ENCODE data around the gene SEMA5B. TPM values are rescaled to one million over a fixed set of nuclear protein-coding genes. Genes with fewer than 3 reads are reported as not detected.

Gene SEMA5B
- total and polyA plus RNA-seq, 2 experiments from 2014 or later: 8.0 to 26.8 TPM

- H3K27ac Mint-ChIP-seq: no peak overlapping the region
- Histone ChIP-seq H3K79me2 (replicated peaks; ENCODE audit: insufficient read depth) (no peaks in the 10 kb centered on the region), H3K27me3 (ENCODE audit: insufficient read depth) (no peaks in the 10 kb centered on the region), H4K20me1 (replicated peaks; ENCODE audit: insufficient read depth) (no peaks in the 10 kb centered on the region), H3K4me3 (no peak overlapping the region), H3F3A (replicated peaks; ENCODE audit: low read depth) (no peaks in the 10 kb centered on the region), H3K9me2 (ENCODE audit: insufficient read depth) (no peaks in the 10 kb centered on the region; the same call in 1 of the 2 replicates), H3K27ac (ENCODE audit: low read depth) (no peak overlapping the region), H3K4me2 (no peak overlapping the region), H3K4me1 (ENCODE audit: insufficient read depth) (peaks cover 16% of the 10 kb centered on the region), H3K36me3 (ENCODE audit: insufficient read depth) (no peaks in the 10 kb centered on the region), H2AFZ (no peak overlapping the region)
- ATAC-seq (no peak), DNase-seq (ENCODE audit: low spot score) (no peak)
- no peaks in the 10 kb centered on the region for H3K9me3 Mint-ChIP-seq
- H3K4me1 Mint-ChIP-seq: peaks cover 26% of the 10 kb centered on the region
- no peaks in the 10 kb centered on the region for H3K36me3 Mint-ChIP-seq (ENCODE audit: low read depth)
- no peaks in the 10 kb centered on the region for H3K27me3 Mint-ChIP-seq (ENCODE audit: insufficient read depth, low read depth, poor library complexity)
- H3K4me3 Mint-ChIP-seq: no peak overlapping the region
- no peak for TF ChIP-seq EZH2phosphoT487 (IDR thresholded peaks at IDR 0.05; ENCODE audit: unreplicated experiment)
- TF ChIP-seq, protein P1, sequence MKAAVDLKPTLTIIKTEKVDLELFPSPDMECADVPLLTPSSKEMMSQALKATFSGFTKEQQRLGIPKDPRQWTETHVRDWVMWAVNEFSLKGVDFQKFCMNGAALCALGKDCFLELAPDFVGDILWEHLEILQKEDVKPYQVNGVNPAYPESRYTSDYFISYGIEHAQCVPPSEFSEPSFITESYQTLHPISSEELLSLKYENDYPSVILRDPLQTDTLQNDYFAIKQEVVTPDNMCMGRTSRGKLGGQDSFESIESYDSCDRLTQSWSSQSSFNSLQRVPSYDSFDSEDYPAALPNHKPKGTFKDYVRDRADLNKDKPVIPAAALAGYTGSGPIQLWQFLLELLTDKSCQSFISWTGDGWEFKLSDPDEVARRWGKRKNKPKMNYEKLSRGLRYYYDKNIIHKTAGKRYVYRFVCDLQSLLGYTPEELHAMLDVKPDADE (IDR thresholded peaks at IDR 0.05): no peak
- no peak for TF ChIP-seq REST (IDR thresholded peaks at IDR 0.05; ENCODE audit: unreplicated experiment)
- no peak for TF ChIP-seq CTCF (conservative IDR thresholded peaks at IDR 0.05; ENCODE audit: low read depth in 2 of 2)
- TF ChIP-seq, protein P2, sequence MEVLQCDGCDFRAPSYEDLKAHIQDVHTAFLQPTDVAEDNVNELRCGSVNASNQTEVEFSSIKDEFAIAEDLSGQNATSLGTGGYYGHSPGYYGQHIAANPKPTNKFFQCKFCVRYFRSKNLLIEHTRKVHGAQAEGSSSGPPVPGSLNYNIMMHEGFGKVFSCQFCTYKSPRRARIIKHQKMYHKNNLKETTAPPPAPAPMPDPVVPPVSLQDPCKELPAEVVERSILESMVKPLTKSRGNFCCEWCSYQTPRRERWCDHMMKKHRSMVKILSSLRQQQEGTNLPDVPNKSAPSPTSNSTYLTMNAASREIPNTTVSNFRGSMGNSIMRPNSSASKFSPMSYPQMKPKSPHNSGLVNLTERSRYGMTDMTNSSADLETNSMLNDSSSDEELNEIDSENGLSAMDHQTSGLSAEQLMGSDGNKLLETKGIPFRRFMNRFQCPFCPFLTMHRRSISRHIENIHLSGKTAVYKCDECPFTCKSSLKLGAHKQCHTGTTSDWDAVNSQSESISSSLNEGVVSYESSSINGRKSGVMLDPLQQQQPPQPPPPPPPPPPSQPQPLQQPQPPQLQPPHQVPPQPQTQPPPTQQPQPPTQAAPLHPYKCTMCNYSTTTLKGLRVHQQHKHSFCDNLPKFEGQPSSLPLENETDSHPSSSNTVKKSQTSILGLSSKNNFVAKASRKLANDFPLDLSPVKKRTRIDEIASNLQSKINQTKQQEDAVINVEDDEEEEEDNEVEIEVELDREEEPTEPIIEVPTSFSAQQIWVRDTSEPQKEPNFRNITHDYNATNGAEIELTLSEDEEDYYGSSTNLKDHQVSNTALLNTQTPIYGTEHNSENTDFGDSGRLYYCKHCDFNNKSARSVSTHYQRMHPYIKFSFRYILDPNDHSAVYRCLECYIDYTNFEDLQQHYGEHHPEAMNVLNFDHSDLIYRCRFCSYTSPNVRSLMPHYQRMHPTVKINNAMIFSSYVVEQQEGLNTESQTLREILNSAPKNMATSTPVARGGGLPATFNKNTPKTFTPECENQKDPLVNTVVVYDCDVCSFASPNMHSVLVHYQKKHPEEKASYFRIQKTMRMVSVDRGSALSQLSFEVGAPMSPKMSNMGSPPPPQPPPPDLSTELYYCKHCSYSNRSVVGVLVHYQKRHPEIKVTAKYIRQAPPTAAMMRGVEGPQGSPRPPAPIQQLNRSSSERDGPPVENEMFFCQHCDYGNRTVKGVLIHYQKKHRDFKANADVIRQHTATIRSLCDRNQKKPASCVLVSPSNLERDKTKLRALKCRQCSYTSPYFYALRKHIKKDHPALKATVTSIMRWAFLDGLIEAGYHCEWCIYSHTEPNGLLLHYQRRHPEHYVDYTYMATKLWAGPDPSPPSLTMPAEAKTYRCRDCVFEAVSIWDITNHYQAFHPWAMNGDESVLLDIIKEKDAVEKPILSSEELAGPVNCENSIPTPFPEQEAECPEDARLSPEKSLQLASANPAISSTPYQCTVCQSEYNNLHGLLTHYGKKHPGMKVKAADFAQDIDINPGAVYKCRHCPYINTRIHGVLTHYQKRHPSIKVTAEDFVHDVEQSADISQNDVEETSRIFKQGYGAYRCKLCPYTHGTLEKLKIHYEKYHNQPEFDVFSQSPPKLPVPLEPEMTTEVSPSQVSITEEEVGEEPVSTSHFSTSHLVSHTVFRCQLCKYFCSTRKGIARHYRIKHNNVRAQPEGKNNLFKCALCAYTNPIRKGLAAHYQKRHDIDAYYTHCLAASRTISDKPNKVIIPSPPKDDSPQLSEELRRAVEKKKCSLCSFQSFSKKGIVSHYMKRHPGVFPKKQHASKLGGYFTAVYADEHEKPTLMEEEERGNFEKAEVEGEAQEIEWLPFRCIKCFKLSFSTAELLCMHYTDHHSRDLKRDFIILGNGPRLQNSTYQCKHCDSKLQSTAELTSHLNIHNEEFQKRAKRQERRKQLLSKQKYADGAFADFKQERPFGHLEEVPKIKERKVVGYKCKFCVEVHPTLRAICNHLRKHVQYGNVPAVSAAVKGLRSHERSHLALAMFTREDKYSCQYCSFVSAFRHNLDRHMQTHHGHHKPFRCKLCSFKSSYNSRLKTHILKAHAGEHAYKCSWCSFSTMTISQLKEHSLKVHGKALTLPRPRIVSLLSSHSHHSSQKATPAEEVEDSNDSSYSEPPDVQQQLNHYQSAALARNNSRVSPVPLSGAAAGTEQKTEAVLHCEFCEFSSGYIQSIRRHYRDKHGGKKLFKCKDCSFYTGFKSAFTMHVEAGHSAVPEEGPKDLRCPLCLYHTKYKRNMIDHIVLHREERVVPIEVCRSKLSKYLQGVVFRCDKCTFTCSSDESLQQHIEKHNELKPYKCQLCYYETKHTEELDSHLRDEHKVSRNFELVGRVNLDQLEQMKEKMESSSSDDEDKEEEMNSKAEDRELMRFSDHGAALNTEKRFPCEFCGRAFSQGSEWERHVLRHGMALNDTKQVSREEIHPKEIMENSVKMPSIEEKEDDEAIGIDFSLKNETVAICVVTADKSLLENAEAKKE (CRISPR knock-in tag; IDR thresholded peaks at IDR 0.05): no peak
- TF ChIP-seq JUNB (IDR thresholded peaks at IDR 0.05; ENCODE audit: unreplicated experiment): no peak
- TF ChIP-seq ZNF331 (CRISPR knock-in tag; IDR thresholded peaks at IDR 0.05; ENCODE audit: low read depth): no peak
- TF ChIP-seq CREB1 (CRISPR knock-in tag; IDR thresholded peaks at IDR 0.05; ENCODE audit: low read depth): no peak
- no peak for TF ChIP-seq ZNF114 (CRISPR knock-in tag; IDR thresholded peaks at IDR 0.05)
- no peak for TF ChIP-seq NANOG (IDR thresholded peaks at IDR 0.05; ENCODE audit: borderline replicate concordance)
- TF ChIP-seq POLR2AphosphoS5 (IDR thresholded peaks at IDR 0.05; ENCODE audit: low read depth): no peak
- no peak for TF ChIP-seq STAT1 (IDR thresholded peaks at IDR 0.05; ENCODE audit: unreplicated experiment)
- no peak for TF ChIP-seq EZH2 (IDR thresholded peaks at IDR 0.05; ENCODE audit: low read depth, unreplicated experiment)
Observed at GRCh38 chr3:122886251-122886650, 141.3 kb downstream of the SEMA5B start.
